ENCODE data around the gene SLC33A1. TPM values are rescaled to one million over a fixed set of nuclear protein-coding genes. Genes with fewer than 3 reads are reported as not detected.

SLC33A1 gene
- total RNA-seq, 2 experiments from 2014 or later = 20.9 to 26.4 TPM

GRCh38 chr3:155859859-155860258 lies 5.6 kb upstream of the SLC33A1 start:
- TF ChIP-seq EZH2phosphoT487 (IDR thresholded peaks at IDR 0.05; ENCODE audit: borderline replicate concordance, low read depth, low read length) (no peak), CTCF (conservative IDR thresholded peaks at IDR 0.05; ENCODE audit: low read length) (peak; percentile 77)
- peak overlapping the region; percentile 62 for H2AFZ ChIP-seq (ENCODE audit: low read length)
- H3K4me3 ChIP-seq (ENCODE audit: low read depth, low read length, poor library complexity, severe bottlenecking) = no peak overlapping the region
- peaks cover 6% of the 10 kb centered on the region; the same call in 1 of the 2 replicates for H3K9me3 ChIP-seq (ENCODE audit: low read length)
- H3K9me2 ChIP-seq (ENCODE audit: insufficient read depth, low read length) = no peaks in the 10 kb centered on the region
- no peaks in the 10 kb centered on the region for H3K36me3 ChIP-seq (ENCODE audit: insufficient read depth, low read length)
- H3K27ac ChIP-seq (ENCODE audit: low read depth, low read length, poor library complexity, severe bottlenecking) = no peak overlapping the region
- no peaks in the 10 kb centered on the region for H4K20me1 ChIP-seq (ENCODE audit: insufficient read depth, low read length)
- ChIA-PET CTCF (ENCODE audit: unreplicated experiment) (no interaction called here), POLR2A (no interaction called here)
- no TSS peak for BruUV-seq (replicated peaks)
- H3K4me1 ChIP-seq (ENCODE audit: insufficient read depth, low read length, poor library complexity, severe bottlenecking) = peaks cover 4% of the 10 kb centered on the region
- H3K79me2 ChIP-seq (ENCODE audit: insufficient read depth, low read depth, low read length) = no peaks in the 10 kb centered on the region; the same call in 1 of the 2 replicates
- peak overlapping the region; percentile 39 for H3K4me2 ChIP-seq (ENCODE audit: low read length)
- peak; percentile 40 for DNase-seq (ENCODE audit: low spot score)
- intact Hi-C loops (cut with micrococcal nuclease; ENCODE audit: unreplicated experiment) = loop anchor here (1.0 to 10.0 kb wide), 5 partner anchors 121 to 1535 kb away; partner anchors contain the start of genes DHX36 and TIPARP

GRCh38 chr3:155853214-155854140 lies 750 bp downstream of the SLC33A1 start:
- Histone ChIP-seq H3K79me2 (ENCODE audit: insufficient read depth, low read depth, low read length) (peaks cover 52% of the 10 kb centered on the region), H3K36me3 (ENCODE audit: insufficient read depth, low read length) (peaks cover 20% of the 10 kb centered on the region; the same call in 1 of the 2 replicates), H3K4me1 (ENCODE audit: insufficient read depth, low read length, poor library complexity, severe bottlenecking) (peaks cover 24% of the 10 kb centered on the region), H3K4me3 (ENCODE audit: low read depth, low read length, poor library complexity, severe bottlenecking) (peak overlapping the region; percentile 98), H4K20me1 (ENCODE audit: insufficient read depth, low read length) (peaks cover 18% of the 10 kb centered on the region; the same call in 1 of the 2 replicates), H2AFZ (ENCODE audit: low read length) (peak overlapping the region; percentile 43; the same call in 1 of the 2 replicates), H3K9me3 (ENCODE audit: low read length) (no peaks in the 10 kb centered on the region), H3K9me2 (ENCODE audit: insufficient read depth, low read length) (no peaks in the 10 kb centered on the region), H3K4me2 (ENCODE audit: low read length) (peak overlapping the region; percentile 99), H3K27ac (ENCODE audit: low read depth, low read length, poor library complexity, severe bottlenecking) (peak overlapping the region; percentile 60)
- BruUV-seq (replicated peaks) = no TSS peak
- TF ChIP-seq CTCF (conservative IDR thresholded peaks at IDR 0.05; ENCODE audit: low read length) (no peak), EZH2phosphoT487 (IDR thresholded peaks at IDR 0.05; ENCODE audit: borderline replicate concordance, low read depth, low read length) (no peak)
- POLR2A ChIA-PET = interaction anchor here (0.9 to 2.2 kb wide), 12 partner anchors 10 to 1531 kb away, joined by 3 to 16 read pairs (median 4); partner anchors contain the start of gene SSR3
- CTCF ChIA-PET (ENCODE audit: unreplicated experiment) = no interaction called here
- intact Hi-C loops (cut with micrococcal nuclease; ENCODE audit: unreplicated experiment) = loop anchor here (1.0 to 10.0 kb wide), 5 partner anchors 17 to 1529 kb away; partner anchors contain the start of genes C3orf33, DHX36, GMPS and TIPARP
- DNase-seq (ENCODE audit: low spot score) = peak; percentile 43
